Measurements from ENCODE around the gene LPO.

The LPO gene

DNA sequence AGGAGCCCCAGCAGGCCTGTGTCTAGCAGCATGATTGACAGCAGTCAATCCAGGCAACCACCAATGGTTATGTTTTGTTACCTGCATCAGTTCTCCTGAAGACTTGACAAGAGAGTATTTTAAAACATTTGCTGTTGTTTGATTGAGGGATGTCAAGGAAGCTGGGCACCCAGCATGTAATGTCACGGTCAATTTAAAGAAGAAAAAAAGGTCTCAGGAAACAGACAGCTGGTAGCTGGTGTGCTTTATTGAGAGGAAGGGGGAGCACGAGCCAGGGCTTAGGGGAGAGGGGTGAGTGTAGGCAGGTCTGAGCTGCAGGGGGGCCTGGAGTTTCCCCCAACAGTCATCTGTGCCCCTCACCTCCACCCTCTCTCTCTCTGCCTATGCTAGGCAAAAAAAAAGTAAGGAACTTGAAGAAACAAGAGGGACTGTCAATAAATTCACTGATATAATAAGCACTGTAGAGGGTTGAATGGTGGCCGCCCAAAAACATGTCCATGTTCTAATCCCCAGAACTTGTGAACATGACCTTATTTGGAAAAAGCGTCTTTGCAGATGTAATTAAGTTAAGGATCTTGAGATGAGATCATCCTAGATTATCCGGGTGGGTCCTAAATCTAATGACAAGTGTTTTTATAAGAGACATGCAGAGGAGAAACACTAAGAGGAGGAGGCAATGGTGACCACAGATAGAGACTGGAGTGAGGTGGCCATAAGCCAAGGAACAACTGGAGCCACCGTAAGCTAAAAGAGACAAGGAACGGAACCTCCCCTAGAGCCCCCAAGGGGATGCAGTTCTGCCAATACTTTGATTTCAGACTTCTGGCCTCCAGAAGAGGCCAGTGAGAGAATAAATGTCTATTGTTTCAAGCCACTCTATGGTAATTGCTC, 75.7 kb downstream of the LPO start:
- DNase-seq = peak; percentile 2

DNA sequence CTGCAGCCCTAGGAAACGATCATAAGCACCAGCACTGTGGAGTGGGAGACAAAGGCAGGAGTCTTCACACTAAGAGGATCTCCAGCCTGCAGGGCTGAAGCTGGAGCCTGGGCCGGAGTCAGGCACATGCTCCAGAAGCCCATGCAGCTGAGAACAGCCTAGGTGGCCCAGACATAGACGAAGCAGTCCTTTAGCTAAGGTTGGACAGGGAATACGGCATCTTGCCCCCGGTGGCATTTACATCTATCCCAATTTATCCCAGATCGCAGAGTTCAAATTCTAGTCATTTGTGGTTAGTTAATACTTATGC, 76.3 kb downstream of the LPO start:
- TF ChIP-seq EZH2 (IDR thresholded peaks at IDR 0.05; ENCODE audit: borderline replicate concordance, low read depth, low read length, severe bottlenecking) = no peak
- TF ChIP-seq, protein P1, sequence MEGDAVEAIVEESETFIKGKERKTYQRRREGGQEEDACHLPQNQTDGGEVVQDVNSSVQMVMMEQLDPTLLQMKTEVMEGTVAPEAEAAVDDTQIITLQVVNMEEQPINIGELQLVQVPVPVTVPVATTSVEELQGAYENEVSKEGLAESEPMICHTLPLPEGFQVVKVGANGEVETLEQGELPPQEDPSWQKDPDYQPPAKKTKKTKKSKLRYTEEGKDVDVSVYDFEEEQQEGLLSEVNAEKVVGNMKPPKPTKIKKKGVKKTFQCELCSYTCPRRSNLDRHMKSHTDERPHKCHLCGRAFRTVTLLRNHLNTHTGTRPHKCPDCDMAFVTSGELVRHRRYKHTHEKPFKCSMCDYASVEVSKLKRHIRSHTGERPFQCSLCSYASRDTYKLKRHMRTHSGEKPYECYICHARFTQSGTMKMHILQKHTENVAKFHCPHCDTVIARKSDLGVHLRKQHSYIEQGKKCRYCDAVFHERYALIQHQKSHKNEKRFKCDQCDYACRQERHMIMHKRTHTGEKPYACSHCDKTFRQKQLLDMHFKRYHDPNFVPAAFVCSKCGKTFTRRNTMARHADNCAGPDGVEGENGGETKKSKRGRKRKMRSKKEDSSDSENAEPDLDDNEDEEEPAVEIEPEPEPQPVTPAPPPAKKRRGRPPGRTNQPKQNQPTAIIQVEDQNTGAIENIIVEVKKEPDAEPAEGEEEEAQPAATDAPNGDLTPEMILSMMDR (IDR thresholded peaks at IDR 0.05; ENCODE audit: borderline replicate concordance, extremely low read depth, low read length, poor library complexity, severe bottlenecking) = no peak
- H3K27ac ChIP-seq (ENCODE audit: low read length) = no peak overlapping the region
- no peaks in the 10 kb centered on the region for H3K27me3 ChIP-seq (ENCODE audit: insufficient read depth, low read length, poor library complexity)
- no peak overlapping the region for H3K4me2 ChIP-seq (ENCODE audit: insufficient read depth, low read length)
- no peaks in the 10 kb centered on the region for H3K4me1 ChIP-seq (ENCODE audit: insufficient read depth, low read length)
- DNase-seq = peak; percentile 3
- no peaks in the 10 kb centered on the region for H3K79me2 ChIP-seq (ENCODE audit: insufficient read depth, low read length)
- no peak overlapping the region for H2AFZ ChIP-seq (ENCODE audit: low read depth, low read length)
- H3K36me3 ChIP-seq (ENCODE audit: insufficient read depth, low read length) = peaks cover 2% of the 10 kb centered on the region; the same call in 1 of the 2 replicates
- no peak overlapping the region for H3K4me3 ChIP-seq (ENCODE audit: low read depth in 1 of 2, low read length in 2 of 2)
- no peaks in the 10 kb centered on the region for H3K9me3 ChIP-seq (ENCODE audit: insufficient read depth, low read length, severe bottlenecking)
- no peak overlapping the region for H3K9ac ChIP-seq (ENCODE audit: low read depth, low read length)
- ATAC-seq (ENCODE audit: insufficient read depth, low read depth) = no peak
- H4K20me1 ChIP-seq (ENCODE audit: insufficient read depth, low read length) = no peaks in the 10 kb centered on the region

More for the DNA sequence above, 75.7 kb downstream of the LPO start:
- H3K9ac ChIP-seq (ENCODE audit: low read depth, low read length) = no peak overlapping the region
- H3K9me3 ChIP-seq (ENCODE audit: insufficient read depth, low read length, severe bottlenecking) = no peaks in the 10 kb centered on the region
- TF ChIP-seq, protein P1 (IDR thresholded peaks at IDR 0.05; ENCODE audit: borderline replicate concordance, extremely low read depth, low read length, poor library complexity, severe bottlenecking) = no peak
- TF ChIP-seq EZH2 (IDR thresholded peaks at IDR 0.05; ENCODE audit: borderline replicate concordance, low read depth, low read length, severe bottlenecking) = no peak
- peaks cover 3% of the 10 kb centered on the region; the same call in 1 of the 2 replicates for H4K20me1 ChIP-seq (ENCODE audit: insufficient read depth, low read length)
- no peak overlapping the region for H3K27ac ChIP-seq (ENCODE audit: low read length)
- no peak overlapping the region for H3K4me3 ChIP-seq (ENCODE audit: low read depth in 1 of 2, low read length in 2 of 2)
- no peak overlapping the region for H2AFZ ChIP-seq (ENCODE audit: low read depth, low read length)
- H3K79me2 ChIP-seq (ENCODE audit: insufficient read depth, low read length) = no peaks in the 10 kb centered on the region
- H3K27me3 ChIP-seq (ENCODE audit: insufficient read depth, low read length, poor library complexity) = no peaks in the 10 kb centered on the region
- H3K4me1 ChIP-seq (ENCODE audit: insufficient read depth, low read length) = no peaks in the 10 kb centered on the region
- H3K4me2 ChIP-seq (ENCODE audit: insufficient read depth, low read length) = no peak overlapping the region
- no peak for ATAC-seq (ENCODE audit: insufficient read depth, low read depth)
- H3K36me3 ChIP-seq (ENCODE audit: insufficient read depth, low read length) = peaks cover 2% of the 10 kb centered on the region; the same call in 1 of the 2 replicates

DNA sequence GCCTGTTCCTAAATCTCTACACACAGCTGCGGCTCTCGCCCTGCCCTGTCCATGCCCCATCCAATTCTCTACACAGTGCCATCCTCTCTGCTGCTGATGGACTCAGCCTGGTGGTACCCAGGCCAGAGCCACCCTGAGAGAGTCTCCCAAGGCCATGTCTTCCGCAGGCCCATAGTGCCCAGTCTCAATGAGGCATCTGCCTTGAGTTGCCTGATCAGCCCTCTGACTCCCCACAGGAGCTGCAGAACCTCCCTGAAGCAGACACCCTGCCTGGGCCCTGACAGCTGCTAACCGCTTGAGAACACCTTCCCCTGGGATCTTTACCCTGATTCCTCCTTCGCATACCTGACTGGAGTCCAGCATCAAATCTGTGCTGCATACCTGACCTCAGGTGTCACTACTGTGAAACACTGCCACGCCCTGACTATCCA, 76.9 kb downstream of the LPO start:
- no peak overlapping the region for H2AFZ ChIP-seq (ENCODE audit: low read depth, low read length)
- no peak overlapping the region for H3K4me2 ChIP-seq (ENCODE audit: insufficient read depth, low read length)
- H3K27me3 ChIP-seq (ENCODE audit: insufficient read depth, low read length, poor library complexity) = no peaks in the 10 kb centered on the region
- ATAC-seq (ENCODE audit: insufficient read depth, low read depth) (no peak), DNase-seq (peak; percentile 4)
- no peaks in the 10 kb centered on the region for H4K20me1 ChIP-seq (ENCODE audit: insufficient read depth, low read length)
- no peak overlapping the region for H3K27ac ChIP-seq (ENCODE audit: low read length)
- H3K9me3 ChIP-seq (ENCODE audit: insufficient read depth, low read length, severe bottlenecking) = no peaks in the 10 kb centered on the region
- H3K36me3 ChIP-seq (ENCODE audit: insufficient read depth, low read length) = peaks cover 2% of the 10 kb centered on the region; the same call in 1 of the 2 replicates
- H3K4me1 ChIP-seq (ENCODE audit: insufficient read depth, low read length) = no peaks in the 10 kb centered on the region
- TF ChIP-seq EZH2 (IDR thresholded peaks at IDR 0.05; ENCODE audit: borderline replicate concordance, low read depth, low read length, severe bottlenecking) = no peak
- H3K4me3 ChIP-seq (ENCODE audit: low read depth in 1 of 2, low read length in 2 of 2) = no peak overlapping the region
- no peaks in the 10 kb centered on the region for H3K79me2 ChIP-seq (ENCODE audit: insufficient read depth, low read length)
- no peak overlapping the region for H3K9ac ChIP-seq (ENCODE audit: low read depth, low read length)

DNA sequence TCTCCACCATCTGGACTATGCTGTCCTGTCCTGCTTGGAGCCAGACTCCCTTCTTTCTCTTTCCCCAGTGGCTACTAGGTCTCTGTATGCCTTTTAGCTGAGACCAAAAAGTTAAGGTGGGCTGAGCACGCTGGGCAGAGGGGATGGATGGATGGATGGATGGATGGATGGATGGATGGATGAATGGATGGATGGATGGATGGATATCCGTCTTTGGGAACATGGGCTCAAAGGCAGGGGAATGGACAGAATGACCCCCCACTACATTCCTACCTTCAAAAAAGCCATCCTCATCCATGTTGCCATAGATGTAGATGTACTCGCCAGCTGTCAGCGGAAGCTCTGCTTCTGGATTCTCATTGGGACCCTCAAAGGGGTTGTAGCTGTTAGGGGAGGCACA, 77.4 kb downstream of the LPO start:
- Histone ChIP-seq H3K4me2 (ENCODE audit: insufficient read depth, low read length) (no peak overlapping the region), H3K27ac (ENCODE audit: low read length) (no peak overlapping the region), H3K79me2 (ENCODE audit: insufficient read depth, low read length) (no peaks in the 10 kb centered on the region), H3K36me3 (ENCODE audit: insufficient read depth, low read length) (peaks cover 2% of the 10 kb centered on the region; the same call in 1 of the 2 replicates), H3K27me3 (ENCODE audit: insufficient read depth, low read length, poor library complexity) (no peaks in the 10 kb centered on the region), H3K9ac (ENCODE audit: low read depth, low read length) (no peak overlapping the region), H3K9me3 (ENCODE audit: insufficient read depth, low read length, severe bottlenecking) (no peaks in the 10 kb centered on the region), H2AFZ (ENCODE audit: low read depth, low read length) (no peak overlapping the region), H3K4me1 (ENCODE audit: insufficient read depth, low read length) (no peaks in the 10 kb centered on the region), H4K20me1 (ENCODE audit: insufficient read depth, low read length) (no peaks in the 10 kb centered on the region), H3K4me3 (ENCODE audit: low read depth in 1 of 2, low read length in 2 of 2) (no peak overlapping the region)
- DNase-seq (peak; percentile 2), ATAC-seq (ENCODE audit: insufficient read depth, low read depth) (no peak)
- TF ChIP-seq, protein P1 (IDR thresholded peaks at IDR 0.05; ENCODE audit: borderline replicate concordance, extremely low read depth, low read length, poor library complexity, severe bottlenecking) = no peak
- TF ChIP-seq EZH2 (IDR thresholded peaks at IDR 0.05; ENCODE audit: borderline replicate concordance, low read depth, low read length, severe bottlenecking) = no peak
